Cardiac fibroblast (primary cell): ENCODE measurements around the gene PTCHD1.

Source experiments
- DNase-seq, 2 donors: peaks; one replicate each; pipeline versions ENCODE4 v3.0.0 to v3.0.0-alpha.2; 2010; ENCODE audit warnings: low read depth in 2 of 2
- H3K4me3 ChIP-seq, 2 donors: replicated peaks in 1 of 2; 1 replicate in 1 of 2; 2 replicates in 1 of 2; pipeline ENCODE4 v1.5.1; 2011; ENCODE audit warnings: low read depth in 2 of 2, low read length in 2 of 2, mild to moderate bottlenecking in 2 of 2, moderate library complexity in 1 of 2
- CTCF ChIP-seq: IDR thresholded peaks from one replicate; pipeline ENCODE4 v1.5.1; 2011; ENCODE audit warnings: low read depth, mild to moderate bottlenecking, low read length, inconsistent platforms

The PTCHD1 gene

GRCh38 chrX:23435108-23435507 lies 100.5 kb downstream of the PTCHD1 start:
- TF ChIP-seq CTCF = no peak
- H3K4me3 ChIP-seq = no peak overlapping the region
- DNase-seq = peak in 1 of 2 donors; percentile 1

GRCh38 chrX:23435575-23435974 lies 100.9 kb downstream of the PTCHD1 start:
- H3K4me3 ChIP-seq = no peak overlapping the region

GRCh38 chrX:23436875-23437274 lies 102.2 kb downstream of the PTCHD1 start:
- H3K4me3 ChIP-seq = no peak overlapping the region
- TF ChIP-seq CTCF = no peak
- no peak for DNase-seq

More at GRCh38 chrX:23435575-23435974, 100.9 kb downstream of the PTCHD1 start:
- no peak for DNase-seq
- no peak for TF ChIP-seq CTCF

- H3K4me3 ChIP-seq = no peak overlapping the region
- DNase-seq = no peak
- TF ChIP-seq CTCF = no peak
Observed at GRCh38 chrX:23451266-23451665, 116.6 kb downstream of the PTCHD1 start.
